B cell (primary cell): ENCODE measurements around the gene PHF19. TPM values are rescaled to one million over a fixed set of nuclear protein-coding genes. Genes with fewer than 3 reads are reported as not detected.

Experiments used
- ATAC-seq: fragments of 200-7000 bp; cut with Tn5 transposase; one replicate; pipeline ENCODE4 v1.10.0; 2021; ENCODE audit warnings: low read depth, mild to moderate bottlenecking, moderate number of reproducible peaks, moderate library complexity
- CTCF ChIA-PET: fragments of 350-600 bp; sonication (Branson Sonifier 250); formaldehyde crosslinking; loops from one replicate; lab custom pipeline; 2021; ENCODE audit warnings: antibody characterized with exemption, inconsistent platforms; lab: Charles Lee
- POLR2A ChIA-PET: fragments of 350-600 bp; sonication (Branson Sonifier 250); formaldehyde crosslinking; loops from one replicate; lab custom pipeline; 2021; ENCODE audit warnings: antibody characterized with exemption; lab: Charles Lee
- DNase-seq: peaks from one replicate; pipeline ENCODE4 v3.0.0; 2013
- H2AFZ ChIP-seq: 2 replicates; pipeline ENCODE4 v1.6.1; 2012; ENCODE audit warnings: mild to moderate bottlenecking, low read depth, low read length; ENCODE audit not compliant: insufficient read depth, poor library complexity, severe bottlenecking
- H3K27ac ChIP-seq, 2 donors: 1 replicate in 1 of 2; 2 replicates in 1 of 2; pipeline ENCODE4 v1.5.1; 2012 to 2013; ENCODE audit warnings: low read length in 2 of 2, mild to moderate bottlenecking in 2 of 2, moderate library complexity in 1 of 2
- H3K27me3 ChIP-seq, 4 experiments: fragments of 200-600 bp in 1 of 4; sonication (generic) in 1 of 4; replicated peaks in 1 of 4; 1 replicate in 2 of 4; 2 replicates in 2 of 4; pipeline versions ENCODE4 v1.6.1 to v1.7.0; 2013 to 2016; ENCODE audit warnings: low read length in 3 of 4, mild to moderate bottlenecking in 2 of 4, mixed read lengths in 1 of 4, moderate library complexity in 1 of 4; ENCODE audit not compliant: insufficient read depth in 4 of 4, control insufficient read depth in 3 of 4; ENCODE audit errors: control extremely low read depth in 1 of 4
- H3K36me3 ChIP-seq, 2 experiments: replicated peaks in 1 of 2; 1 replicate in 1 of 2; 2 replicates in 1 of 2; pipeline versions ENCODE4 v1.6.1 to v1.7.1; 2013; ENCODE audit warnings: low read length in 1 of 2; ENCODE audit not compliant: insufficient read depth in 2 of 2, control insufficient read depth in 1 of 2; ENCODE audit errors: control extremely low read depth in 1 of 2, extremely low read depth in 1 of 2
- H3K4me1 ChIP-seq, 2 donors: fragments of 200-600 bp in 1 of 2; sonication (generic) in 1 of 2; 1 replicate in 1 of 2; 2 replicates in 1 of 2; pipeline versions ENCODE4 v1.5.1 to v1.6.1; 2013 to 2017; ENCODE audit warnings: low read length in 2 of 2; ENCODE audit not compliant: control insufficient read depth in 2 of 2, insufficient read depth in 2 of 2
- H3K4me2 ChIP-seq: replicated peaks from 2 replicates; pipeline ENCODE3; 2012; ENCODE audit warnings: mild to moderate bottlenecking, low read depth, low read length; ENCODE audit not compliant: poor library complexity, severe bottlenecking
- H3K4me3 ChIP-seq, 5 experiments: fragments of 200-600 bp in 1 of 5; sonication (generic) in 1 of 5; 1 replicate in 3 of 5; 2 replicates in 2 of 5; pipeline versions ENCODE4 v1.5.1 to v1.7.0; 2011 to 2016; ENCODE audit warnings: low read length in 4 of 5, mild to moderate bottlenecking in 4 of 5, low read depth in 2 of 5, control low read depth in 1 of 5, moderate library complexity in 1 of 5; ENCODE audit not compliant: insufficient read depth in 1 of 5; ENCODE audit errors: control extremely low read depth in 1 of 5, extremely low read depth in 1 of 5
- H3K79me2 ChIP-seq: fragments of 200-600 bp; sonication (generic); one replicate; pipeline ENCODE4 v1.6.0; 2016; ENCODE audit warnings: low read length; ENCODE audit not compliant: control insufficient read depth, insufficient read depth
- H3K9ac ChIP-seq: fragments of 200-600 bp; sonication (generic); 2 replicates; pipeline ENCODE4 v1.6.1; 2017; ENCODE audit warnings: mild to moderate bottlenecking, low read length, moderate library complexity
- H3K9me3 ChIP-seq, 3 donors: one replicate each; pipeline versions ENCODE4 v1.6.1 to v1.7.1; 2013; ENCODE audit warnings: low read length in 2 of 3; ENCODE audit not compliant: control insufficient read depth in 2 of 3, insufficient read depth in 1 of 3; ENCODE audit errors: control extremely low read depth in 1 of 3
- H4K20me1 ChIP-seq: 2 replicates; pipeline ENCODE4 v1.6.0; 2012; ENCODE audit warnings: mild to moderate bottlenecking, low read length; ENCODE audit not compliant: insufficient read depth, control insufficient read depth, poor library complexity, severe bottlenecking
- H3K27ac Mint-ChIP-seq: one replicate; pipeline ENCODE4 v1.8.0; 2021; ENCODE audit warnings: mixed read lengths
- H3K27me3 Mint-ChIP-seq: one replicate; pipeline ENCODE4 v1.8.0; 2021; ENCODE audit warnings: mixed read lengths
- H3K4me1 Mint-ChIP-seq: one replicate; pipeline ENCODE4 v1.8.0; 2021; ENCODE audit warnings: mixed read lengths
- H3K4me3 Mint-ChIP-seq: one replicate; pipeline ENCODE4 v1.8.0; 2021; ENCODE audit warnings: mixed read lengths
- H3K9me3 Mint-ChIP-seq: one replicate; pipeline ENCODE4 v1.8.0; 2022; ENCODE audit warnings: mixed read lengths; ENCODE audit not compliant: insufficient read depth
- CTCF ChIP-seq: fragments of 200-600 bp; IDR thresholded peaks from one replicate; pipeline ENCODE4 v1.8.0; 2022; ENCODE audit warnings: antibody characterized with exemption, mild to moderate bottlenecking
- EZH2 ChIP-seq: IDR thresholded peaks from 2 replicates; pipeline ENCODE4 v1.6.1; 2012; ENCODE audit warnings: borderline replicate concordance, low read depth, mild to moderate bottlenecking, moderate library complexity, low read length; ENCODE audit not compliant: insufficient read depth, poor library complexity, severe bottlenecking
- WGBS: methylation state at CpG from one replicate; pipeline ENCODE4 v1.1.5; 2013; ENCODE audit warnings: missing lambda C conversion rate; ENCODE audit not compliant: insufficient coverage; 5-methylcytosine and 5-hydroxymethylcytosine counted together
- intact Hi-C: fragments of 100-400 bp; cut with micrococcal nuclease; formaldehyde crosslinking; loops from one replicate; pipeline ENCODE4 v1.10.0; 2022
- polyA plus RNA-seq: library from polyadenylated mRNA; depleted of rRNA; stranded (reverse); fragments of >200 nt; gene quantifications from 2 replicates; pipeline ENCODE4 v1.2.3, GENCODE V29; 2012
- total RNA-seq, 2 donors: library from RNA; stranded (reverse); fragments of 120-200 nt in 1 of 2; gene quantifications; 1 replicate in 1 of 2; 2 replicates in 1 of 2; pipeline versions ENCODE4 v1.2.3 to v1.2.4, GENCODE V29; 2013 to 2022

Gene PHF19
- total and polyA plus RNA-seq, 2 donors (not counting 1 experiment from before 2014, with no cell fraction given), result 17.0 to 20.9 TPM

- H3K4me1 ChIP-seq, result peaks cover 0 to 19% of the 10 kb centered on the region in 2 donors
- H3K79me2 ChIP-seq, result peaks cover 4% of the 10 kb centered on the region
- Mint-ChIP-seq H3K27me3 (no peaks in the 10 kb centered on the region), H3K4me3 (peak overlapping the region; percentile 45), H3K4me1 (peaks cover 15% of the 10 kb centered on the region), H3K9me3 (no peaks in the 10 kb centered on the region), H3K27ac (peak overlapping the region; percentile 53)
- TF ChIP-seq EZH2 (no peak), CTCF (no peak)
- H3K4me2 ChIP-seq, result no peak overlapping the region
- H3K27me3 ChIP-seq, result no peaks in the 10 kb centered on the region
- no peaks in the 10 kb centered on the region for H4K20me1 ChIP-seq
- no peak overlapping the region for H2AFZ ChIP-seq
- ChIA-PET POLR2A (no interaction called here), CTCF (interaction anchor here (0.7 to 6.7 kb wide), 8 partner anchors 26 to 190 kb away, joined by 3 to 102 read pairs (median 3); no protein-coding TSS in a partner anchor)
- DNase-seq, result no peak
- peak overlapping the region in 1 of 2 donors; percentile 23 for H3K27ac ChIP-seq
- WGBS, result 78% methylated on average over 9 of the region's 9 CpGs
- no peak for ATAC-seq
- peaks cover 0 to 3% of the 10 kb centered on the region in 2 experiments for H3K36me3 ChIP-seq
- H3K9me3 ChIP-seq, result no peaks in the 10 kb centered on the region
- no peak overlapping the region for H3K9ac ChIP-seq
- intact Hi-C loops, result no loop called here
- H3K4me3 ChIP-seq, result no peak overlapping the region
Measured at GRCh38 chr9:120870206-120870605, 6.8 kb downstream of the PHF19 start.

- 93% methylated on average over 10 of the region's 10 CpGs for WGBS
- Histone ChIP-seq H3K27me3 (no peaks in the 10 kb centered on the region), H3K4me2 (peak overlapping the region; percentile 95), H3K9me3 (no peaks in the 10 kb centered on the region), H3K36me3 (peaks cover 0 to 3% of the 10 kb centered on the region in 2 experiments), H3K79me2 (peaks cover 4% of the 10 kb centered on the region), H4K20me1 (no peaks in the 10 kb centered on the region), H2AFZ (no peak overlapping the region), H3K4me3 (no peak overlapping the region), H3K4me1 (peaks cover 0 to 19% of the 10 kb centered on the region in 2 donors), H3K27ac (no peak overlapping the region), H3K9ac (no peak overlapping the region)
- ATAC-seq (no peak), DNase-seq (no peak)
- Mint-ChIP-seq H3K27me3 (no peaks in the 10 kb centered on the region), H3K4me1 (peaks cover 13% of the 10 kb centered on the region), H3K9me3 (no peaks in the 10 kb centered on the region), H3K27ac (peak overlapping the region; percentile 46), H3K4me3 (peak overlapping the region; percentile 23)
- intact Hi-C loops, result loop anchor here (1.0 to 10.0 kb wide), 6 partner anchors 8 to 335 kb away; partner anchors contain the start of genes CNTRL, PHF19 and RAB14
- CTCF ChIA-PET, result interaction anchor here (1.0 to 6.7 kb wide), 10 partner anchors 9 to 191 kb away, joined by 3 to 102 read pairs (median 6); no protein-coding TSS in a partner anchor
- TF ChIP-seq EZH2, result no peak
- TF ChIP-seq CTCF, result no peak
- POLR2A ChIA-PET, result interaction anchor here (0.7 to 2.0 kb wide), 5 partner anchors 8 to 227 kb away, joined by 3 to 6 read pairs (median 3); no protein-coding TSS in a partner anchor
Measured at GRCh38 chr9:120869726-120870125, 7.3 kb downstream of the PHF19 start.
